ENCODE measurements around the gene TCF20.

DNA sequence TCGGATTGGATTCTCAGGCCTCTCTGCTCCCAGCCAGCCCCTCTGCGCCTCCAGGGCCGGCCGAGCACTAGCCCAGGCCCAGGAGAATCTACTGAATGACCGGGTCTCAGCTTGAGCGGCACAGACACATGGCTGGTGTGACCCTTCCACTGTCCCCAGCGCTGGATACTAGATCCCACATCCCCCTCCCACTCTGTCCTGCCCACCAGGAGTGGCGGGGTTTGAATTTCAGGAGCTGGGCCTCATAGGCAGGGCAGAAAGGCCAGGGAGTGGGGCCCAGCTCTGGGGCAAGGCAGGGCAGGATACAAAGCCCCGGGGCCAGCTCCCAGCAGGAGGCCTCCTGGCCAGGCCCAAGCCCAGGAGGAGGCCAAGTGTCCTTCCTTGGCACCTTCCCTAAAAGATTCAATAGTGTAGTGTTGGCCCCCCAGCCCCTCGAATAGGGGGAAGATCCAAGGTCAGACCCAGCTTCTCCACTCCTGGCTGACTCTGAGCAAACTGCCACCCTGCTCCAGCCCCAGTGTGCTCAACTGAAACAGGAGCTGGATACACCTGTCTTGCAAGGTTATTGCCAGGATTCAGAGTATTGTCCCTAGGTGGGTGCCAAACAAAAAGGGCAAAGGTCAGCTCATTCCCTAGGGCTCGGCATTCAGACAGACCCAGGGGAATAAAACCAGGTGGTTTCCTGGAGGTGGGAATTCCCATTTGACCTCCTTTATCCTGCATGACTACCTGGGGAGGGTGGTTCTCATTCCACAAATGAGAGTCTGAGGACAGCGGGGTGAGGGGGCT lies 22.5 kb upstream of the TCF20 start:
- TF ChIP-seq CTCF (IDR thresholded peaks at IDR 0.05) (no peak), EP300 (IDR thresholded peaks at IDR 0.05) (no peak), POLR2AphosphoS5 (IDR thresholded peaks at IDR 0.05) (no peak)

Measured in esophagus muscularis mucosa (tissue), 4 donors.